Esophagus squamous epithelium (tissue), 5 donors: ENCODE data around the gene MPPED2. TPM values are rescaled to one million over a fixed set of nuclear protein-coding genes. Genes with fewer than 3 reads are reported as not detected.

Experiments
- DNase-seq: peaks from one replicate; lab custom pipeline; 2025; lab: John Stamatoyannopoulos, UW
- H3K27ac ChIP-seq, 4 donors: fragments of 200-600 bp; sonication (generic); one replicate each; pipeline ENCODE4 v1.5.1; 2016 to 2019; ENCODE audit warnings: mild to moderate bottlenecking in 1 of 4
- H3K27me3 ChIP-seq, 4 donors: fragments of 200-600 bp; sonication (generic); 1 replicate in 3 of 4; 2 replicates in 1 of 4; pipeline versions ENCODE4 v1.5.1 to v1.6.0; 2017 to 2021; ENCODE audit warnings: antibody characterized with exemption in 1 of 4
- H3K36me3 ChIP-seq, 3 donors: fragments of 200-600 bp; sonication (generic); one replicate each; pipeline ENCODE4 v1.5.1; 2016 to 2019
- H3K4me1 ChIP-seq, 3 donors: fragments of 200-600 bp; sonication (generic); one replicate each; pipeline ENCODE4 v1.5.1; 2017 to 2019
- H3K4me3 ChIP-seq, 4 donors: fragments of 200-600 bp; sonication (generic); 1 replicate in 3 of 4; 2 replicates in 1 of 4; pipeline ENCODE4 v1.5.1; 2016 to 2019; ENCODE audit warnings: mild to moderate bottlenecking in 2 of 4, moderate library complexity in 1 of 4
- H3K9me3 ChIP-seq, 3 donors: fragments of 200-600 bp; sonication (generic); one replicate each; pipeline ENCODE4 v1.5.1; 2016 to 2019
- POLR2A ChIP-seq, 4 donors: fragments of 450-650 bp; IDR thresholded peaks; one replicate each; pipeline ENCODE4 v1.6.1; 2017; ENCODE audit warnings: antibody characterized with exemption in 4 of 4, mild to moderate bottlenecking in 4 of 4, moderate library complexity in 3 of 4
- WGBS, 2 donors: methylation state at CpG; one replicate each; pipeline ENCODE4 v1.1.5; 2018; 5-methylcytosine and 5-hydroxymethylcytosine counted together
- intact Hi-C: fragments of 100-400 bp; cut with DNase I; formaldehyde crosslinking; loops from one replicate; pipeline ENCODE4 v1.15.0; 2022
- total RNA-seq, 4 donors: library from RNA; depleted of rRNA; stranded (reverse); fragments of >200 nt; gene quantifications; one replicate each; pipeline ENCODE4 v1.1.0, GENCODE V29; 2016
- TF ChIP-seq, protein P1 (sequence below), 6 experiments: fragments of 450-650 bp in 4 of 6; fragments of 200-600 bp in 2 of 6; sonication (generic) in 2 of 6; IDR thresholded peaks; one replicate each; pipeline ENCODE4 v1.5.1; 2016 to 2019; ENCODE audit warnings: antibody characterized with exemption in 6 of 6, mild to moderate bottlenecking in 4 of 6, moderate library complexity in 4 of 6
- donor health status: DM: yes; HTN: yes; CAD: no.

The MPPED2 gene
- total RNA-seq, 4 donors from 2014 or later, result 0.49 to 3.2 (median 1.8) TPM

DNA sequence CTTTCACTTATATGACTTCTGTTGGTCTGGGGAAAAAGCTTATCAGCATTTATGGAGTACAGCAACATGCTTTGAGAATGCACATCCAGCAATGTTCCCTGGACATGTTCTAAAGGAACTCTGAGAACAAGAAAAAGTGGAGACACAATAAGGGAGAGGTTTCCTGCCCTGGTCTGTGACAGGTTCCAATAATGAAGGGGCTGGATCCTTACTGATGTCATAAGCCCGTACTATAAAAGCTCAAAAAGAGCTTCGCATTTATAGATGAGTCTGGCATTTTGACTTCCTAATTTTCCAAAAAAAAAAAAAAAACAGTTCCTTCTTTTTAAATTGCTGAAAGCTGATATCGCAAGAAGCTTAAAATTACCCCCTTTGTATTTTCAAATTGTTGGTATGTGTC, 129.1 kb downstream of the MPPED2 start:
- DNase-seq, result no peak

DNA sequence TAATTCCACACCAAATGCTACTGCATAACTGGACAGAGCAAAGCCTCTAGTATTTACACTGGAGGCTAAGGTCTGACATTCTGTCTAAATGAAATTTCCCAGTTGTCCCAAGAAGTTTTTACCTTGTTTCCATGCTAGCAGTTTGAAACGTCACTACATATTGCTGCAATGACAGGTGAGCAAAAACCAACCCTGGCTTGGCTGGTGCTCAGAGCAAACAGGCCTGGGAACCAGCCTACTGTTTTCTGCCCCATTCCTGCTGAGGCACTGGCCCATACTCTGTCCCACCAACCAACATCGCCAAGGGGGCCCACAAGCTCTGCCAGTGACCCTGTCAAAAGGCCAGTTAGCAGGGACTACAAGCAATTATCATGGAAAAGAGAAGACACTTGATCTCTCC, 131.1 kb downstream of the MPPED2 start:
- no peak for TF ChIP-seq POLR2A (IDR thresholded peaks at IDR 0.05)
- TF ChIP-seq, protein P1, sequence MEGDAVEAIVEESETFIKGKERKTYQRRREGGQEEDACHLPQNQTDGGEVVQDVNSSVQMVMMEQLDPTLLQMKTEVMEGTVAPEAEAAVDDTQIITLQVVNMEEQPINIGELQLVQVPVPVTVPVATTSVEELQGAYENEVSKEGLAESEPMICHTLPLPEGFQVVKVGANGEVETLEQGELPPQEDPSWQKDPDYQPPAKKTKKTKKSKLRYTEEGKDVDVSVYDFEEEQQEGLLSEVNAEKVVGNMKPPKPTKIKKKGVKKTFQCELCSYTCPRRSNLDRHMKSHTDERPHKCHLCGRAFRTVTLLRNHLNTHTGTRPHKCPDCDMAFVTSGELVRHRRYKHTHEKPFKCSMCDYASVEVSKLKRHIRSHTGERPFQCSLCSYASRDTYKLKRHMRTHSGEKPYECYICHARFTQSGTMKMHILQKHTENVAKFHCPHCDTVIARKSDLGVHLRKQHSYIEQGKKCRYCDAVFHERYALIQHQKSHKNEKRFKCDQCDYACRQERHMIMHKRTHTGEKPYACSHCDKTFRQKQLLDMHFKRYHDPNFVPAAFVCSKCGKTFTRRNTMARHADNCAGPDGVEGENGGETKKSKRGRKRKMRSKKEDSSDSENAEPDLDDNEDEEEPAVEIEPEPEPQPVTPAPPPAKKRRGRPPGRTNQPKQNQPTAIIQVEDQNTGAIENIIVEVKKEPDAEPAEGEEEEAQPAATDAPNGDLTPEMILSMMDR (IDR thresholded peaks at IDR 0.05), result no peak

More for the DNA sequence above, 129.1 kb downstream of the MPPED2 start:
- no peaks in the 10 kb centered on the region for H3K9me3 ChIP-seq
- no peak overlapping the region for H3K27ac ChIP-seq
- H3K27me3 ChIP-seq, result no peaks in the 10 kb centered on the region
- TF ChIP-seq, protein P1 (IDR thresholded peaks at IDR 0.05), result no peak
- TF ChIP-seq POLR2A (IDR thresholded peaks at IDR 0.05), result no peak
- peaks cover 0 to 28% (median 11%) of the 10 kb centered on the region in 3 donors for H3K4me1 ChIP-seq
- WGBS, 2 donors, result 74 to 85% methylated on average over 3 of the region's 3 CpGs
- H3K36me3 ChIP-seq, result no peaks in the 10 kb centered on the region
- intact Hi-C loops, result no loop called here
- H3K4me3 ChIP-seq, result no peak overlapping the region

DNA sequence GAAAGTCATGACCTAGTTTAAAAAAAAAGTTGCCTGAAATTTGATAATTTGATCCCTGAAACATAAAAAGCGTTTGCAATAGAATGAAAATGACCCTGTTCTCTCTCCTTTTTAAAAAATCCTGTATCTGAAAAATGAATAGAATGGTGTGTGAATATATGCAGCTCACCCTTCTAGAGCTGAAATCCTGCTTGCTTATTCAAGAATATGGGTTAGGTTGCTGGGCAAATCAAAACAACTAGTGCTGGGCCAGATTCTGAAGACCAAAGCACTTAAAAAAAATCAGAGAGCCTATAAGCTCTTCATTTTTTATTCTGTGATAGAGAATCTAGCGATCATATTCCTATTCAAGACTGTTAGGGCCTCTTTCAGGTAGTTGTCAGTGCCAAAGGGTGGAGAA, 131.6 kb downstream of the MPPED2 start:
- DNase-seq, result no peak
- 48 to 61% methylated on average over 2 of the region's 2 CpGs for WGBS, 2 donors
- no peaks in the 10 kb centered on the region for H3K9me3 ChIP-seq
- TF ChIP-seq POLR2A (IDR thresholded peaks at IDR 0.05), result no peak
- TF ChIP-seq, protein P1 (IDR thresholded peaks at IDR 0.05), result no peak
- H3K4me3 ChIP-seq, result no peak overlapping the region
- intact Hi-C loops, result no loop called here
- no peaks in the 10 kb centered on the region for H3K36me3 ChIP-seq
- peaks cover 0 to 31% (median 11%) of the 10 kb centered on the region in 3 donors for H3K4me1 ChIP-seq
- no peaks in the 10 kb centered on the region for H3K27me3 ChIP-seq
- no peak overlapping the region for H3K27ac ChIP-seq

More for the DNA sequence above, 131.1 kb downstream of the MPPED2 start:
- Histone ChIP-seq H3K27ac (no peak overlapping the region), H3K4me3 (no peak overlapping the region), H3K27me3 (no peaks in the 10 kb centered on the region), H3K9me3 (no peaks in the 10 kb centered on the region), H3K4me1 (peaks cover 0 to 31% (median 11%) of the 10 kb centered on the region in 3 donors), H3K36me3 (no peaks in the 10 kb centered on the region)
- intact Hi-C loops, result no loop called here
- no peak for DNase-seq
- WGBS, 2 donors, result 76 to 100% methylated on average over 2 of the region's 2 CpGs

DNA sequence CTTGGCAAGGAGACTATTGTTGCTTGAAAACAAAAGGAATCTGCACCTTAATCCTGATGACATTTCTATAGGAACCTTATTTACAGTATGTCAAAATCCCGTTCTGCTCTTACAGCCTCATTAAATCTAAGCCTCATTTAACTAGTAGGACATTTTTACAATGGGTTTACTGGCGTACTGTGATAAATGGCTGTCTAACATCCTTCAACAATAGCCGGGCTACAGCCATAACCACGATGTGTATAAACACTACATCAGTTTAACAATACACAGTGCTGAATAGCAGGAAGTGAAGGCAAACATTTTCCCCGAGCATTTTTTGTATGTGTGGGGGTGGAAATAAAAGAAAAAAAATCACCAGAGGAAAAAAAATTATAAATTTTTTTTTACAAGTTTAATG, 132.0 kb downstream of the MPPED2 start:
- no peak overlapping the region for H3K27ac ChIP-seq

DNA sequence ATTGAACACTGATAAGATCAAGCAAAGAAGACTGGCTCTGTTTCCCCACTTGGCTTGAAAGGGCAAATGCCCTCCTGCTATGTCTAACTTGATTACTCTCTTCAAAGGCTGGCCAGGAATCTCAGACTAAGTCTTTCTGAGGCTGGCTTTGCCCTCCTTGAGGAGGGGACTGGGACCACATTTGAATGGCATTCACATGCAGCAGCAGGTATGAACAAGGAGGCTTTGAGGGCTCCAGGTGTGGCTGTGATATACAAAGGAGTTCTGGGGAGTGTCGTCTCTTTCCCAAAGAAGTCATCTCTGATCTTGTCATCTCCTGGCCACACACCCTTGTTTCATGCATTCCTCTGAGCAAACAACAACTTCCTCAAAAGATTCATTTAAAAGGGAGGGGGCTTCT, 132.4 kb downstream of the MPPED2 start:
- Histone ChIP-seq H3K9me3 (no peaks in the 10 kb centered on the region), H3K27ac (no peak overlapping the region), H3K27me3 (no peaks in the 10 kb centered on the region), H3K36me3 (no peaks in the 10 kb centered on the region), H3K4me1 (peaks cover 0 to 31% (median 11%) of the 10 kb centered on the region in 3 donors), H3K4me3 (no peak overlapping the region)
- 45 to 55% methylated on average over 1 of the region's 1 CpG for WGBS, 2 donors
- no peak for DNase-seq
- intact Hi-C loops, result no loop called here
- TF ChIP-seq, protein P1 (IDR thresholded peaks at IDR 0.05), result no peak
- no peak for TF ChIP-seq POLR2A (IDR thresholded peaks at IDR 0.05)

More for the DNA sequence above, 132.0 kb downstream of the MPPED2 start:
- no peak overlapping the region for H3K4me3 ChIP-seq
- intact Hi-C loops, result no loop called here
- no peaks in the 10 kb centered on the region for H3K9me3 ChIP-seq
- WGBS, 2 donors, result 25 to 28% methylated on average over 5 of the region's 5 CpGs
- H3K27me3 ChIP-seq, result no peaks in the 10 kb centered on the region
- TF ChIP-seq, protein P1 (IDR thresholded peaks at IDR 0.05), result no peak
- no peak for TF ChIP-seq POLR2A (IDR thresholded peaks at IDR 0.05)
- H3K4me1 ChIP-seq, result peaks cover 0 to 31% (median 11%) of the 10 kb centered on the region in 3 donors
- no peak for DNase-seq
- no peaks in the 10 kb centered on the region for H3K36me3 ChIP-seq
